ENCODE data around the gene KCNC3.

The KCNC3 gene

GRCh38 chr19:50300051-50300450, 29.1 kb downstream of the KCNC3 start:
- no peak for TF ChIP-seq CTCF (IDR thresholded peaks at IDR 0.05; ENCODE audit: extremely low read depth, insufficient read depth, missing control alignments)
- DNase-seq (ENCODE audit: low spot score): no peak
- in situ Hi-C loops (cut with MboI; ENCODE audit: low pct_unique_long_range_greater_than_20kb, low sequenced_read_pairs, unreplicated experiment): no loop called here

- DNase-seq (ENCODE audit: low spot score): no peak
- no peak for TF ChIP-seq CTCF (IDR thresholded peaks at IDR 0.05; ENCODE audit: extremely low read depth, insufficient read depth, missing control alignments)
- in situ Hi-C loops (cut with MboI; ENCODE audit: low pct_unique_long_range_greater_than_20kb, low sequenced_read_pairs, unreplicated experiment): no loop called here
Measured at GRCh38 chr19:50293263-50294004, 35.7 kb downstream of the KCNC3 start.

GRCh38 chr19:50292216-50292827, 36.9 kb downstream of the KCNC3 start:
- no peak for DNase-seq (ENCODE audit: low spot score)

GRCh38 chr19:50290775-50291174, 38.4 kb downstream of the KCNC3 start:
- no peak for DNase-seq (ENCODE audit: low spot score)
- in situ Hi-C loops (cut with MboI; ENCODE audit: low pct_unique_long_range_greater_than_20kb, low sequenced_read_pairs, unreplicated experiment): no loop called here
- no peak for TF ChIP-seq CTCF (IDR thresholded peaks at IDR 0.05; ENCODE audit: extremely low read depth, insufficient read depth, missing control alignments)

More at GRCh38 chr19:50292216-50292827, 36.9 kb downstream of the KCNC3 start:
- TF ChIP-seq CTCF (IDR thresholded peaks at IDR 0.05; ENCODE audit: extremely low read depth, insufficient read depth, missing control alignments): no peak
- in situ Hi-C loops (cut with MboI; ENCODE audit: low pct_unique_long_range_greater_than_20kb, low sequenced_read_pairs, unreplicated experiment): no loop called here

- in situ Hi-C loops (cut with MboI; ENCODE audit: low pct_unique_long_range_greater_than_20kb, low sequenced_read_pairs, unreplicated experiment): no loop called here
- no peak for TF ChIP-seq CTCF (IDR thresholded peaks at IDR 0.05; ENCODE audit: extremely low read depth, insufficient read depth, missing control alignments)
- DNase-seq (ENCODE audit: low spot score): no peak
Measured at GRCh38 chr19:50290011-50290410, 39.2 kb downstream of the KCNC3 start.

GRCh38 chr19:50288954-50289353, 40.2 kb downstream of the KCNC3 start:
- DNase-seq (ENCODE audit: low spot score): no peak
- in situ Hi-C loops (cut with MboI; ENCODE audit: low pct_unique_long_range_greater_than_20kb, low sequenced_read_pairs, unreplicated experiment): no loop called here
- TF ChIP-seq CTCF (IDR thresholded peaks at IDR 0.05; ENCODE audit: extremely low read depth, insufficient read depth, missing control alignments): no peak

Measured in GM13977 (cell line).